H1 (cell line): Measurements from ENCODE around the gene MASP1. TPM values are rescaled to one million over a fixed set of nuclear protein-coding genes. Genes with fewer than 3 reads are reported as not detected.
A peak's percentile ranks its signal among the peaks of the same experiment; 100 is the strongest.

ENCODE experiments used
- CTCF ChIA-PET: fragments of 300-600 bp; sonication (Branson Sonifier 250); formaldehyde crosslinking; loops from one replicate; lab custom pipeline; 2021; ENCODE audit not compliant: partially characterized antibody; lab: Charles Lee
- POLR2A ChIA-PET: fragments of 300-600 bp; sonication (Branson Sonifier 250); formaldehyde crosslinking; loops from one replicate; lab custom pipeline; 2021; ENCODE audit warnings: inconsistent platforms; ENCODE audit not compliant: partially characterized antibody; lab: Charles Lee
- DNase-seq, 2 experiments: peaks; one replicate each; pipeline versions ENCODE4 v3.0.0 to v3.0.0-alpha.2; 2010 to 2022; ENCODE audit warnings: low spot score in 2 of 2, low read depth in 1 of 2, mixed read lengths in 1 of 2
- FAIRE-seq: peaks from 2 replicates; lab custom pipeline; 2011; peaks lifted over from hg19 to GRCh38; lab: Jason Lieb, UNC
- H2AFZ ChIP-seq: 2 replicates; pipeline ENCODE4 v1.8.1; 2012; ENCODE audit warnings: low read length, inconsistent platforms
- H2AK5ac ChIP-seq: 2 replicates; pipeline ENCODE4 v1.6.1; 2013; ENCODE audit warnings: low read depth, low read length
- H2BK120ac ChIP-seq: replicated peaks from 2 replicates; pipeline ENCODE3; 2013; ENCODE audit warnings: low read depth, low read length, inconsistent platforms
- H2BK12ac ChIP-seq: 2 replicates; pipeline ENCODE4 v1.6.1; 2013; ENCODE audit warnings: low read depth, low read length
- H2BK15ac ChIP-seq: 2 replicates; pipeline ENCODE4 v1.6.1; 2013; ENCODE audit warnings: low read length
- H2BK20ac ChIP-seq: 2 replicates; pipeline ENCODE4 v1.6.1; 2013; ENCODE audit warnings: low read length
- H2BK5ac ChIP-seq: 2 replicates; pipeline ENCODE4 v1.6.1; 2013; ENCODE audit warnings: low read depth, low read length
- H3K14ac ChIP-seq: 2 replicates; pipeline ENCODE4 v1.6.1; 2013; ENCODE audit warnings: inconsistent platforms; ENCODE audit not compliant: insufficient read length
- H3K18ac ChIP-seq: 2 replicates; pipeline ENCODE4 v1.6.1; 2013; ENCODE audit warnings: low read length; ENCODE audit errors: extremely low read depth
- H3K23ac ChIP-seq: 2 replicates; pipeline ENCODE4 v1.6.1; 2013; ENCODE audit warnings: inconsistent platforms; ENCODE audit not compliant: insufficient read length
- H3K23me2 ChIP-seq: 2 replicates; pipeline ENCODE4 v1.6.1; 2013; ENCODE audit warnings: low read depth, low read length
- H3K27ac ChIP-seq: 2 replicates; pipeline ENCODE4 v1.6.1; 2011; ENCODE audit warnings: low read depth, low read length, inconsistent platforms
- H3K27me3 ChIP-seq, 4 experiments: replicated peaks in 1 of 4; 1 replicate in 1 of 4; 2 replicates in 3 of 4; pipeline versions ENCODE4 v1.6.1 to v1.8.1; 2011 to 2013; ENCODE audit warnings: low read length in 3 of 4, mild to moderate bottlenecking in 3 of 4, inconsistent platforms in 2 of 4, mixed read lengths in 2 of 4, moderate library complexity in 1 of 4; ENCODE audit not compliant: control insufficient read depth in 3 of 4, insufficient read depth in 3 of 4; ENCODE audit errors: extremely low read depth in 1 of 4
- H3K36me3 ChIP-seq, 4 experiments: 2 replicates each; pipeline versions ENCODE4 v1.6.1 to v1.8.1; 2011 to 2013; ENCODE audit warnings: mild to moderate bottlenecking in 4 of 4, low read length in 3 of 4, moderate library complexity in 2 of 4, control low read depth in 1 of 4, inconsistent platforms in 1 of 4; ENCODE audit not compliant: insufficient read depth in 4 of 4, control insufficient read depth in 2 of 4
- H3K4ac ChIP-seq: replicated peaks from 2 replicates; pipeline ENCODE3; 2013; ENCODE audit warnings: low read length, low read depth, mixed read lengths, inconsistent platforms; ENCODE audit not compliant: insufficient read length
- H3K4me1 ChIP-seq, 4 experiments: replicated peaks in 1 of 4; 1 replicate in 1 of 4; 2 replicates in 3 of 4; pipeline versions ENCODE4 v1.6.1 to v1.8.1; 2011 to 2013; ENCODE audit warnings: low read length in 3 of 4, inconsistent platforms in 2 of 4, mixed read lengths in 1 of 4; ENCODE audit not compliant: insufficient read depth in 4 of 4, control insufficient read depth in 3 of 4
- H3K4me2 ChIP-seq, 2 experiments: 2 replicates each; pipeline versions ENCODE4 v1.6.1 to v1.8.1; 2011 to 2013; ENCODE audit warnings: low read depth in 2 of 2, low read length in 2 of 2, control low read depth in 1 of 2, inconsistent platforms in 1 of 2, mild to moderate bottlenecking in 1 of 2; ENCODE audit not compliant: insufficient read depth in 1 of 2
- H3K4me3 ChIP-seq, 4 experiments: fragments of 200-600, 300-600 bp in 1 of 4; sonication (generic), shearing (Covaris generic), sonication (Bioruptor Twin) in 1 of 4; 2 replicates each; pipeline versions ENCODE4 v1.5.1 to v1.8.1; 2011 to 2016; ENCODE audit warnings: low read length in 4 of 4, low read depth in 3 of 4, control low read depth in 2 of 4, inconsistent platforms in 2 of 4, mild to moderate bottlenecking in 2 of 4, mixed read lengths in 1 of 4, moderate library complexity in 1 of 4; ENCODE audit not compliant: insufficient read depth in 2 of 4; ENCODE audit errors: extremely low read depth in 1 of 4
- H3K56ac ChIP-seq: replicated peaks from 2 replicates; pipeline ENCODE3; 2013; ENCODE audit warnings: low read depth, mild to moderate bottlenecking, mixed read lengths, low read length, inconsistent platforms; ENCODE audit not compliant: insufficient read length
- H3K79me1 ChIP-seq: 2 replicates; pipeline ENCODE4 v1.6.1; 2013; ENCODE audit warnings: low read depth, low read length, control low read depth
- H3K79me2 ChIP-seq, 2 experiments: 2 replicates each; pipeline versions ENCODE4 v1.6.1 to v1.8.1; 2012 to 2013; ENCODE audit warnings: low read length in 2 of 2, mild to moderate bottlenecking in 2 of 2, inconsistent platforms in 1 of 2; ENCODE audit not compliant: insufficient read depth in 2 of 2, control insufficient read depth in 1 of 2
- H3K9ac ChIP-seq, 4 experiments: replicated peaks in 1 of 4; 1 replicate in 1 of 4; 2 replicates in 3 of 4; pipeline versions ENCODE4 v1.6.1 to v1.8.1; 2011 to 2013; ENCODE audit warnings: low read depth in 3 of 4, low read length in 3 of 4, control low read depth in 2 of 4, mild to moderate bottlenecking in 2 of 4, moderate library complexity in 2 of 4, inconsistent platforms in 1 of 4; ENCODE audit errors: extremely low read depth in 1 of 4
- H3K9me3 ChIP-seq, 2 experiments: 2 replicates each; pipeline versions ENCODE4 v1.6.1 to v1.8.1; 2012 to 2013; ENCODE audit warnings: mild to moderate bottlenecking in 2 of 2, moderate library complexity in 2 of 2, control low read depth in 1 of 2, inconsistent platforms in 1 of 2, low read depth in 1 of 2, low read length in 1 of 2, mixed read lengths in 1 of 2; ENCODE audit not compliant: insufficient read depth in 2 of 2
- H4K20me1 ChIP-seq, 2 experiments: replicated peaks in 1 of 2; 2 replicates each; pipeline versions ENCODE3 to v1.8.1; 2011 to 2013; ENCODE audit warnings: inconsistent platforms in 2 of 2, low read length in 2 of 2, mild to moderate bottlenecking in 1 of 2; ENCODE audit not compliant: insufficient read depth in 2 of 2, control insufficient read depth in 1 of 2
- H4K5ac ChIP-seq: 2 replicates; pipeline ENCODE4 v1.6.1; 2013; ENCODE audit warnings: low read length, low read depth, mixed read lengths, inconsistent platforms; ENCODE audit not compliant: insufficient read length
- H4K8ac ChIP-seq: 2 replicates; pipeline ENCODE4 v1.8.0; 2013; ENCODE audit warnings: mild to moderate bottlenecking, moderate library complexity, low read length, inconsistent platforms; ENCODE audit not compliant: insufficient read depth; ENCODE audit errors: extremely low read depth
- H4K91ac ChIP-seq: replicated peaks from 2 replicates; pipeline ENCODE3; 2013; ENCODE audit warnings: low read length, mixed read lengths, inconsistent platforms; ENCODE audit not compliant: insufficient read length
- CEBPB ChIP-seq: IDR thresholded peaks from 2 replicates; pipeline ENCODE4 v1.6.1; 2012; ENCODE audit warnings: low read depth, low read length
- TAF7 ChIP-seq: optimal IDR thresholded peaks from 2 replicates; pipeline ENCODE3; 2011; ENCODE audit warnings: low read depth, mild to moderate bottlenecking, inconsistent platforms, low read length, moderate library complexity, borderline replicate concordance
- WGBS, 2 experiments: shearing (Covaris generic) in 1 of 2; methylation state at CpG; one replicate each; pipeline versions ENCODE4 v1.1.6 to v1.1.7; 2013 to 2015; ENCODE audit warnings: low lambda C conversion rate in 2 of 2, mixed read lengths in 2 of 2, inconsistent platforms in 1 of 2, low coverage in 1 of 2, missing lambda C conversion rate in 1 of 2; ENCODE audit not compliant: insufficient replicate concordance in 2 of 2, insufficient coverage in 1 of 2, insufficient read length in 1 of 2; ENCODE audit errors: extremely low coverage in 1 of 2, missing lambda C conversion rate in 1 of 2; 5-methylcytosine and 5-hydroxymethylcytosine counted together
- polyA plus RNA-seq, 7 experiments: library from polyadenylated mRNA; depleted of rRNA in 3 of 7; stranded (reverse) in 5 of 7; unstranded in 2 of 7; fragments of >200 nt in 5 of 7; fragments of 200-250 nt in 2 of 7; gene quantifications; 1 replicate in 5 of 7; 2 replicates in 1 of 7; 4 replicates in 1 of 7; pipeline versions ENCODE4 v1.2.1 to v1.2.3, GENCODE V29; 2011 to 2013; ENCODE audit warnings: missing spikeins in 2 of 7, mixed read lengths in 2 of 7
- total RNA-seq: library from RNA; stranded (reverse); fragmentation: NEBNext Ultra II Directional; extraction: Animal tissue kit (Norgen Biotek cat#: 25700); gene quantifications from 2 replicates; pipeline ENCODE4 v1.2.1, GENCODE V29; 2021

MASP1 gene
- total and polyA plus RNA-seq, 2 of the 8 experiments (the other 6 are each of a cell fraction or from before 2014, with no cell fraction given) = 2.7 to 3.5 TPM

GRCh38 chr3:187286467-187287059, 5.0 kb downstream of the MASP1 start:
- CTCF ChIA-PET = interaction anchor here (0.9 to 2.2 kb wide), 8 partner anchors 13 to 432 kb away, joined by 3 to 9 read pairs (median 4); no protein-coding TSS in a partner anchor
- no peak overlapping the region for H2BK120ac ChIP-seq
- no peak overlapping the region for H2BK15ac ChIP-seq
- H3K4ac ChIP-seq = no peak overlapping the region
- H2AFZ ChIP-seq = no peak overlapping the region
- H4K5ac ChIP-seq = no peak overlapping the region
- no peak overlapping the region for H2AK5ac ChIP-seq
- H3K9me3 ChIP-seq = no peaks in the 10 kb centered on the region
- no peak overlapping the region for H3K23ac ChIP-seq
- H4K8ac ChIP-seq = no peak overlapping the region
- H2BK12ac ChIP-seq = no peak overlapping the region; the same call in 1 of the 2 replicates
- no peak overlapping the region for H3K4me2 ChIP-seq
- DNase-seq (no peak), FAIRE-seq (no peak)
- H4K20me1 ChIP-seq = no peaks in the 10 kb centered on the region
- POLR2A ChIA-PET = interaction anchor here (1.0 kb wide), 1 partner anchor 12 kb away, joined by 4 read pairs; no protein-coding TSS in a partner anchor
- peaks cover 6% of the 10 kb centered on the region for H3K23me2 ChIP-seq
- 0 out of 2 replicates have a peak overlapping the region, but pooled peaks have one; percentile 15 for H2BK5ac ChIP-seq
- H3K4me1 ChIP-seq = peaks cover 0 to 6% (median 6%) of the 10 kb centered on the region in 4 experiments; a peak in 5 of 7 replicates
- H3K36me3 ChIP-seq = no peaks in the 10 kb centered on the region; a peak in 1 of 8 replicates
- no peaks in the 10 kb centered on the region for H3K79me2 ChIP-seq
- H3K27ac ChIP-seq = no peak overlapping the region
- H3K4me3 ChIP-seq = no peak overlapping the region
- H3K56ac ChIP-seq = no peak overlapping the region
- no peak overlapping the region for H3K9ac ChIP-seq
- no peak overlapping the region for H3K14ac ChIP-seq
- H3K27me3 ChIP-seq = peaks cover 0 to 3% (median 0%) of the 10 kb centered on the region in 4 experiments; a peak in 3 of 7 replicates
- 100% methylated on average over 5 of the region's 5 CpGs; no CpG with 5 or more reads in 1 of the 2 experiments for WGBS, 2 experiments
- no peak overlapping the region for H4K91ac ChIP-seq
- H3K79me1 ChIP-seq = no peaks in the 10 kb centered on the region
- no peak overlapping the region for H3K18ac ChIP-seq
- TF ChIP-seq CEBPB = peak; percentile 53
- TF ChIP-seq TAF7 = no peak
- H2BK20ac ChIP-seq = no peak overlapping the region
